ENCODE data around the gene PRRG4. TPM values are rescaled to one million over a fixed set of nuclear protein-coding genes. Genes with fewer than 3 reads are reported as not detected.
"Not testable (repeated sequence)": the region's sequence is repeated elsewhere in the genome, so short reads cannot be mapped to it uniquely, and the experiment has no call there.

Gene PRRG4
- polyA plus RNA-seq, 1 experiment, result not detected

GRCh38 chr11:32821517-32821916 lies 8.2 kb upstream of the PRRG4 start:
- TF ChIP-seq, protein P1, sequence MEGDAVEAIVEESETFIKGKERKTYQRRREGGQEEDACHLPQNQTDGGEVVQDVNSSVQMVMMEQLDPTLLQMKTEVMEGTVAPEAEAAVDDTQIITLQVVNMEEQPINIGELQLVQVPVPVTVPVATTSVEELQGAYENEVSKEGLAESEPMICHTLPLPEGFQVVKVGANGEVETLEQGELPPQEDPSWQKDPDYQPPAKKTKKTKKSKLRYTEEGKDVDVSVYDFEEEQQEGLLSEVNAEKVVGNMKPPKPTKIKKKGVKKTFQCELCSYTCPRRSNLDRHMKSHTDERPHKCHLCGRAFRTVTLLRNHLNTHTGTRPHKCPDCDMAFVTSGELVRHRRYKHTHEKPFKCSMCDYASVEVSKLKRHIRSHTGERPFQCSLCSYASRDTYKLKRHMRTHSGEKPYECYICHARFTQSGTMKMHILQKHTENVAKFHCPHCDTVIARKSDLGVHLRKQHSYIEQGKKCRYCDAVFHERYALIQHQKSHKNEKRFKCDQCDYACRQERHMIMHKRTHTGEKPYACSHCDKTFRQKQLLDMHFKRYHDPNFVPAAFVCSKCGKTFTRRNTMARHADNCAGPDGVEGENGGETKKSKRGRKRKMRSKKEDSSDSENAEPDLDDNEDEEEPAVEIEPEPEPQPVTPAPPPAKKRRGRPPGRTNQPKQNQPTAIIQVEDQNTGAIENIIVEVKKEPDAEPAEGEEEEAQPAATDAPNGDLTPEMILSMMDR (IDR thresholded peaks at IDR 0.05; ENCODE audit: insufficient read depth, low read depth, low read length), result no peak
- CTCF ChIA-PET, result no interaction called here
- H3K27me3 ChIP-seq (ENCODE audit: control insufficient read depth, insufficient read depth, low read length), result no peaks in the 10 kb centered on the region
- no peak overlapping the region for H3K4me3 ChIP-seq (ENCODE audit: low read depth, low read length)
- H3K36me3 ChIP-seq (ENCODE audit: control insufficient read depth, insufficient read depth, low read length), result no peaks in the 10 kb centered on the region
- DNase-seq (ENCODE audit: low read depth), result no peak
- POLR2A ChIA-PET, result no interaction called here

GRCh38 chr11:32821917-32822560 lies 7.7 kb upstream of the PRRG4 start:
- ChIA-PET CTCF (no interaction called here), POLR2A (no interaction called here)
- Histone ChIP-seq H3K36me3 (ENCODE audit: control insufficient read depth, insufficient read depth, low read length) (no peaks in the 10 kb centered on the region), H3K4me3 (ENCODE audit: low read depth, low read length) (no peak overlapping the region), H3K27me3 (ENCODE audit: control insufficient read depth, insufficient read depth, low read length) (no peaks in the 10 kb centered on the region)
- TF ChIP-seq, protein P1 (IDR thresholded peaks at IDR 0.05; ENCODE audit: insufficient read depth, low read depth, low read length), result no peak
- DNase-seq (ENCODE audit: low read depth), result no peak

GRCh38 chr11:32823617-32824016 lies 6.1 kb upstream of the PRRG4 start:
- CTCF ChIA-PET, result not testable (repeated sequence)

DNA sequence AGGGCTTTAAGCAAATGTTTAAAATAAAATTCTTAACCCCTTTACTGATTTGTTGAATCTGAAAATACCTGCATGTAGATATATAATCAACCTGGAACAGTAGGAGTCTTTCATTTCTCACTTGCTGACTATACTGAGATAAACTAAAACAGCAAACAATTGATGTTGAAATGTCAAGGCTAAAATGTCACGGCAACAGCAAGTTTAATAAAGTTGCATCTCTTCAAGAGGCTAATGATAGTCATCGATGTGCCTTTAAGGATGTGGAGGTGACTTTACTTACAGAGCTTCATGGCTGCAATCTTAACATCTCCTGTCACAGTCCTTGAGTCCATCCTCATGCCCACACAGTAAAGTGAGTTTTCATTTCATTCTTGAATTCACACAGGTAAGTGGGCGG lies 3.6 kb upstream of the PRRG4 start:
- peaks cover 9% of the 10 kb centered on the region; the same call in 1 of the 2 replicates for H3K27me3 ChIP-seq (ENCODE audit: control insufficient read depth, insufficient read depth, low read length)
- no peak for DNase-seq (ENCODE audit: low read depth)
- TF ChIP-seq, protein P1 (IDR thresholded peaks at IDR 0.05; ENCODE audit: insufficient read depth, low read depth, low read length), result no peak
- no peaks in the 10 kb centered on the region for H3K36me3 ChIP-seq (ENCODE audit: control insufficient read depth, insufficient read depth, low read length)
- ChIA-PET CTCF (interaction anchor here (0.7 to 1.6 kb wide), 2 partner anchors 17 to 18 kb away, joined by 4 to 5 read pairs; no protein-coding TSS in a partner anchor), POLR2A (no interaction called here)
- H3K4me3 ChIP-seq (ENCODE audit: low read depth, low read length), result no peak overlapping the region

More at GRCh38 chr11:32823617-32824016, 6.1 kb upstream of the PRRG4 start:
- H3K4me3 ChIP-seq (ENCODE audit: low read depth, low read length); POLR2A ChIA-PET; H3K27me3 ChIP-seq (ENCODE audit: control insufficient read depth, insufficient read depth, low read length); DNase-seq (ENCODE audit: low read depth); H3K36me3 ChIP-seq (ENCODE audit: control insufficient read depth, insufficient read depth, low read length): not testable (repeated sequence)

DNA sequence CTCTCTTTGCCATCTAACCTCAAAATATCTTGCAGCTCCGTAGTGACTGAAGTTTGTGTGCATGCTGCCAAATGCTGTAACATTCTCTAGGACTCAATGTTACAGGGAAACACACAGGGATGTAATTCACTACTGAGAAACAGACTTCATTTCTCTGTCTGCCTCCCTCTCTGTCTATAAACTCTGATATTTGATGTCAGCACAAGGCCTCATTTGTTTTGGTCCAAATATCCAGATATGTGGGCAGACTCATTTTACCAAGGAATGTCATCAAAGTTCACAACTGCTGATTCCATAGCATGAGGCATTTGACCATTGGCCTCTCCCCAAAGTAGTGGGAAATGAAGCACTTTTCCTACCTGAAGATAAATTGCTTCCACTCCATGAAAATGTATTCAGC lies 2.5 kb upstream of the PRRG4 start:
- Histone ChIP-seq H3K4me3 (ENCODE audit: low read depth, low read length) (no peak overlapping the region), H3K27me3 (ENCODE audit: control insufficient read depth, insufficient read depth, low read length) (peaks cover 9% of the 10 kb centered on the region; the same call in 1 of the 2 replicates), H3K36me3 (ENCODE audit: control insufficient read depth, insufficient read depth, low read length) (no peaks in the 10 kb centered on the region)
- no peak for DNase-seq (ENCODE audit: low read depth)
- TF ChIP-seq, protein P1 (IDR thresholded peaks at IDR 0.05; ENCODE audit: insufficient read depth, low read depth, low read length), result no peak
- POLR2A ChIA-PET, result no interaction called here
- CTCF ChIA-PET, result no interaction called here

- Histone ChIP-seq H3K27me3 (ENCODE audit: control insufficient read depth, insufficient read depth, low read length) (peaks cover 9% of the 10 kb centered on the region; the same call in 1 of the 2 replicates), H3K36me3 (ENCODE audit: control insufficient read depth, insufficient read depth, low read length) (no peaks in the 10 kb centered on the region), H3K4me3 (ENCODE audit: low read depth, low read length) (peak overlapping the region; percentile 31)
- TF ChIP-seq, protein P1 (IDR thresholded peaks at IDR 0.05; ENCODE audit: insufficient read depth, low read depth, low read length), result no peak
- CTCF ChIA-PET, result no interaction called here
- POLR2A ChIA-PET, result no interaction called here
- DNase-seq (ENCODE audit: low read depth), result no peak
Observed at GRCh38 chr11:32829157-32829679, 509 bp upstream of the PRRG4 start.
